Measurements from ENCODE around the gene CFAP54.
"Not testable (repeated sequence)": the region's sequence is repeated elsewhere in the genome, so short reads cannot be mapped to it uniquely, and the experiment has no call there.

CFAP54 gene

DNA sequence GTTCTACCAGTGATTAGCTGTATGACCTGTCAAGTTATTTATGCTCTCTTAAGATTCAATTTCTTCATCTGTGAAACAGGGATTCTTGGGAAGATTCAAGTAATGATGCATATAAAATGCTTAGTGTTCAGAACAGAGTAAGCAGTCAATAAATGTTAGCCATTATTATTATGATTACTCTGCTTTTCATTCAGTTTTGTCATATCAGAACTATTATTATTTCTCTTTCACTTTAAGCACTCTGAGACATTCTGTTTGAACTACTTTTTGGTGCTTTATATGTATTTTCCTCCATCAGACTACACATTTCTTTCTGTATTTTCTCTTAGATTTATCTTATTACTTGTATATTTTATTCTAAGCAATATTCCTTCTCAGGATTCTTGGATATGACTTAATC, 81.2 kb downstream of the CFAP54 start:
- DNase-seq (ENCODE audit: extremely low read depth, low read depth): no peak
- TF ChIP-seq, protein P1, sequence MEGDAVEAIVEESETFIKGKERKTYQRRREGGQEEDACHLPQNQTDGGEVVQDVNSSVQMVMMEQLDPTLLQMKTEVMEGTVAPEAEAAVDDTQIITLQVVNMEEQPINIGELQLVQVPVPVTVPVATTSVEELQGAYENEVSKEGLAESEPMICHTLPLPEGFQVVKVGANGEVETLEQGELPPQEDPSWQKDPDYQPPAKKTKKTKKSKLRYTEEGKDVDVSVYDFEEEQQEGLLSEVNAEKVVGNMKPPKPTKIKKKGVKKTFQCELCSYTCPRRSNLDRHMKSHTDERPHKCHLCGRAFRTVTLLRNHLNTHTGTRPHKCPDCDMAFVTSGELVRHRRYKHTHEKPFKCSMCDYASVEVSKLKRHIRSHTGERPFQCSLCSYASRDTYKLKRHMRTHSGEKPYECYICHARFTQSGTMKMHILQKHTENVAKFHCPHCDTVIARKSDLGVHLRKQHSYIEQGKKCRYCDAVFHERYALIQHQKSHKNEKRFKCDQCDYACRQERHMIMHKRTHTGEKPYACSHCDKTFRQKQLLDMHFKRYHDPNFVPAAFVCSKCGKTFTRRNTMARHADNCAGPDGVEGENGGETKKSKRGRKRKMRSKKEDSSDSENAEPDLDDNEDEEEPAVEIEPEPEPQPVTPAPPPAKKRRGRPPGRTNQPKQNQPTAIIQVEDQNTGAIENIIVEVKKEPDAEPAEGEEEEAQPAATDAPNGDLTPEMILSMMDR (IDR thresholded peaks at IDR 0.05; ENCODE audit: low read depth, low read length, missing control alignments): no peak
- H3K4me3 ChIP-seq (replicated peaks; ENCODE audit: low read depth, low read length): no peak overlapping the region

DNA sequence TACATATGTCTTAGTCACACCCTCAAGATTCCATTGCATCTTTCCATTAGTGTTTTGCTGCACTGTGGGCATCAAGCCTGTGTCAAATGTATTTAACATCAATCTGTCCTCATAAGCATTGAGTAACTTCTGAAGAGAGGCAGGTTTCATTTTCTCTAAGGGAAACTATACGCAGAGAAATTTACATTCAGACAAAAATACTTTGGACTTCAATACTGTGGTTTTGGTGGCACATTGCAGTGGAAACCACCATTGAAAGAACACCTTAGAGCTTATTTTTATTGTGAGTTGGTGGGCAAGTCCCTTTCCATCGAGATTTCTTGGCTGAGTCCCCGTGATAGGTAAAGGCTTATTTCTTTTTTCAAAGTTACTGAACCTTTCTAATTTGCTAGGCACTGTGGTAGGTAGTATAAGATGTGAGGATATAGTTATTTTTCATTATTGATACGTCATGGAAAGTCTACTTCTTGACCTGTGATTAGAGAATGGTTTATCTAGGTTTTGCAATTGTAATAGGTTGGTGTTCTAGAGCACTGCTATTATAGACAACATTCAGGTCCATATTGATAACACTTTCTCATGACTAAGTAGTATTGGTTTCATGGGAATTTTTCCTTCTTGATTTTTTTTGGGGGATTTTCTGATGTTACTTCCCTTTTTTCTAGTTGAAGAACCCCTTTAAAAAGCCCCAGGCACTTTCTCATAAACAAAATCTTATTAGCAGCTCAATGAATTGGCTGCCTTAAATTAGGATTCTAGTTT, 81.9 kb downstream of the CFAP54 start:
- no peak overlapping the region for H3K4me3 ChIP-seq (replicated peaks; ENCODE audit: low read depth, low read length)
- no peak for DNase-seq (ENCODE audit: extremely low read depth, low read depth)
- TF ChIP-seq, protein P1 (IDR thresholded peaks at IDR 0.05; ENCODE audit: low read depth, low read length, missing control alignments): no peak

DNA sequence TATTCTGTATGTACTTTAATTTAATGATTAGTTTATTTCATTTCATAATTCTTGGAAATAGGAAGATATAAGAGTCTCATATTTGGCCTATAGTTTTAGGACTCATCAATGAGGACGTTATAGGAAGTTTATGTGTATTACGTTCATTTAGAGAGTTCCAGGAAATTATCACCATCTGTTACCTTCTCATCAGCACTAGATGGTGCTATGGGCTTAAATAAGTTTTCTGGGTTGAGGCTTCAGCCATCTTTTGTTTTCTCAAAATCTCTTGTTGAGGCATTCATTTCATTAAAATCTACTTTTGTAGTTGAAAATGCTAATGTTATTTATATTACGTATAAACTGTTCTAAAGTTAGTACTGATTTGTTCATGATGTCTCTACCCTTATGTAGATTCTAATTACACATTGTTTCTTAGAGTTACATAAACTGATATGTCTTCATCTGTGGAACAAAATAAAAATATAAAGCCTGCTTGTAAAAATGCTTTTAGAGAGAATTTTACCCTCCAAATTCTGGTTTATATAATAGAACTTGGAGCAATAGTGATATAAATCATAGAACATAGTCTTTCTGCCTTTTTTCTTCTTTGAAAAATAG, 89.2 kb downstream of the CFAP54 start:
- DNase-seq (ENCODE audit: extremely low read depth, low read depth): peak; percentile 50
- H3K4me3 ChIP-seq (replicated peaks; ENCODE audit: low read depth, low read length): no peak overlapping the region
- TF ChIP-seq, protein P1 (IDR thresholded peaks at IDR 0.05; ENCODE audit: low read depth, low read length, missing control alignments): peak; percentile 33

DNA sequence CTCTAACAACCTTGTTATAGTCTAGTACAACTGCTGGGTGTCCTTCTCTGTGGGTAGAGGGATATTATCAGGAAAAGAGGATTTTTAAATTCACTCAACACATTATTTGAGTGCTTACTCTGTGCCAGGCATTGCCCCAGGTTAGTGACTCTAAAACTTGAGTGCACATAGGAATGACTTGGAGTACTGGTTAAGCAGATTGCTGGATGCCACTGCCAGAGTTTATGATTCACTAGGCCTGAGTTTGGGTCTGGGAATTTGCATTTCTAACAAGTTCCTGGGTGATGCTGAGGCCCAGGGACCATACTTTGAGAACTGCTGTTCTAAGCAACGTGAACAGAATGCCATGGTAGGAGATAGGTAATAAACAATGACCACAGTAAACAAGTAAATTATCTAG, 96.6 kb downstream of the CFAP54 start:
- TF ChIP-seq, protein P1 (IDR thresholded peaks at IDR 0.05; ENCODE audit: low read depth, low read length, missing control alignments): no peak
- no peak for DNase-seq (ENCODE audit: extremely low read depth, low read depth)
- no peak overlapping the region for H3K4me3 ChIP-seq (replicated peaks; ENCODE audit: low read depth, low read length)

DNA sequence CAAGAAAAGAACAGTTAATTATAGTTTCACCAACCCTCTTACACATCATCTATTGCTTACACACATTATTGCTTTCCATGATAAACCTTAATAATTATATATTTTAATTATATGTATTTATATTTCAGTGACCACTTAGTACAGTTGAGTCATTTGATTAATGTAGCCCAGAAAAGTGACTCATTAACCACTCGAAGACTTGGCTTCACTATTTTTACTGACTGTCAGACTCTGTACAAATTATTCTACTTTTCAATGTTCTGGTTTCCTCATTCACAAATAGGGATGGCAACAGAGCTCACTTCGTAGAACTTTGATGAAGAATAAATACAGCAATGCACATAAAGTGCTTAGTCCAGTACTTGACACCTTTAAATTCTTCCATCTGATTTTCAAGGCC, 98.3 kb downstream of the CFAP54 start:
- no peak overlapping the region for H3K4me3 ChIP-seq (replicated peaks; ENCODE audit: low read depth, low read length)
- TF ChIP-seq, protein P1 (IDR thresholded peaks at IDR 0.05; ENCODE audit: low read depth, low read length, missing control alignments): no peak
- DNase-seq (ENCODE audit: extremely low read depth, low read depth): no peak

DNA sequence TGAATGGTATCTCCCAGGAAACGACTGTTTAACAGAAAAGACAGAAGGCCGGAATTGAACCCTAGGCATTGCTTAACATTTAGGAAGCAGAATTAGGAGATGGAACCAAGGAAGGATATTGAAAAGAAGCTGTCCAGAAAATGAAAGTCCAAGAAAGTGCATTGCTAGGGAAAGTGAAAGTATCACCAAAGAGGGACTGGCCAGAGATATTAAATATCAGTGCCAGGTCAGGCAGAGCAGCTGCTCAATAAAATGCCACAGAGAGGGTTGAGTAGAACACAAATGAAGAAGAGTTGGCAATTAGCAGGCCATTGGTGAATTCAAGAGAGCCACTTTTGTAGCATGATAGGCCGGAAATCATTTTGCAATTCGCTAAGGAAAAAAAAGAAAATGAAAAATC, 101.6 kb downstream of the CFAP54 start:
- no peak overlapping the region for H3K4me3 ChIP-seq (replicated peaks; ENCODE audit: low read depth, low read length)
- TF ChIP-seq, protein P1 (IDR thresholded peaks at IDR 0.05; ENCODE audit: low read depth, low read length, missing control alignments): no peak
- no peak for DNase-seq (ENCODE audit: extremely low read depth, low read depth)

DNA sequence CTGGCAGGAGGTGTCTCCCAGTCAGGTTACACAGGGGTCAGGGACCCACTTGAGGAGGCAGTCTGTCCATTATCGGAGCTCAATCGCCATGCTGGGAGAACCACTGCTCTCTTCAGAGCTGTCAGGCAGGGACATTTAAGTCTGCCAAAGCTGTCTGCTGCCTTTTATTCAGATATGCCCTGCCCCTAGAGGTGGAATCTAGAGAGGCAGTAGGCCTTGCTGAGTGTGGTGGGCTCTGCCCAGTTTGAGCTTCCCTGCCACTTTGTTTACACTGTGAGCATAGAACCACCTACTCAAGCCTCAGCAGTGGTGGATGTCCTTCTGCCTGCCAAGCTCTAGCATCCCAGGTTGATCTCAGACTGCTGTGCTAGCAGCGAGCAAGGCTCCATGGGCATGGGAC, 115.0 kb downstream of the CFAP54 start:
- H3K4me3 ChIP-seq (replicated peaks; ENCODE audit: low read depth, low read length); DNase-seq (ENCODE audit: extremely low read depth, low read depth): not testable (repeated sequence)

Data from HFF-Myc (cell line).